ENCODE results near the gene UBE2G1.

GRCh38 chr17:4269915-4270314 is 96.6 kb downstream of the UBE2G1 start:
- TF ChIP-seq EGR1 (IDR thresholded peaks at IDR 0.05; ENCODE audit: low read depth in 2 of 2): no peak
- TF ChIP-seq CTCF (IDR thresholded peaks at IDR 0.05; ENCODE audit: low read depth, low read length, missing input control): no peak
- TF ChIP-seq REST (IDR thresholded peaks at IDR 0.05): no peak
- TF ChIP-seq HNF4G (IDR thresholded peaks at IDR 0.05): no peak
- no peak for TF ChIP-seq TAF1 (conservative IDR thresholded peaks at IDR 0.05)
- TF ChIP-seq RAD21 (IDR thresholded peaks at IDR 0.05): no peak
- no peak for TF ChIP-seq FOXA1 (IDR thresholded peaks at IDR 0.05)
- TF ChIP-seq JUND (IDR thresholded peaks at IDR 0.05): no peak
- TF ChIP-seq MAX (IDR thresholded peaks at IDR 0.05): no peak
- no peak for TF ChIP-seq YY1 (IDR thresholded peaks at IDR 0.05)
- no peak for TF ChIP-seq SP1 (IDR thresholded peaks at IDR 0.05)
- no peak for TF ChIP-seq ZBTB33 (IDR thresholded peaks at IDR 0.05)
- TF ChIP-seq GABPA (IDR thresholded peaks at IDR 0.05 in 1 of 2, conservative IDR thresholded peaks at IDR 0.05 in 1 of 2): no peak

All from liver (tissue), 3 donors.